GM12878 (cell line): Measurements from ENCODE around the gene SORL1.

Experiments used
- ATF2 ChIP-seq: IDR thresholded peaks from 2 replicates; pipeline ENCODE4 v1.6.1; 2012; ENCODE audit warnings: low read length, inconsistent platforms
- EGR1 ChIP-seq, 2 experiments: IDR thresholded peaks; 1 replicate in 1 of 2; 2 replicates in 1 of 2; pipeline ENCODE4 v1.6.1; 2011 to 2012; ENCODE audit warnings: low read depth in 2 of 2, low read length in 2 of 2, borderline replicate concordance in 1 of 2, mild to moderate bottlenecking in 1 of 2, moderate library complexity in 1 of 2
- EZH2 ChIP-seq: IDR thresholded peaks from 2 replicates; pipeline ENCODE4 v1.6.1; 2012; ENCODE audit warnings: low read depth, mild to moderate bottlenecking, control low read depth, inconsistent platforms, low read length, borderline replicate concordance; ENCODE audit not compliant: control insufficient read depth
- NFXL1 ChIP-seq: fragments of 450-650 bp; IDR thresholded peaks from 2 replicates; pipeline ENCODE4 v1.6.1; 2017; ENCODE audit warnings: antibody characterized with exemption, mild to moderate bottlenecking, borderline replicate concordance
- RCOR1 ChIP-seq: conservative IDR thresholded peaks from 2 replicates; pipeline ENCODE4 v1.6.1; 2012; ENCODE audit warnings: low read depth, low read length, improper control_type of control experiment
- RELA ChIP-seq: fragments of 450-650 bp; IDR thresholded peaks from 2 replicates; pipeline ENCODE4 v1.8.0; 2014; ENCODE audit warnings: borderline replicate concordance; ENCODE audit not compliant: partially characterized antibody
- SRF ChIP-seq, 2 experiments: IDR thresholded peaks; 2 replicates each; pipeline ENCODE4 v1.6.1; 2011; ENCODE audit warnings: low read depth in 2 of 2, low read length in 2 of 2, mild to moderate bottlenecking in 1 of 2, moderate library complexity in 1 of 2
- SUZ12 ChIP-seq: fragments of 200-600 bp; sonication (generic); IDR thresholded peaks from one replicate; pipeline ENCODE4 v1.6.1; 2018; ENCODE audit warnings: antibody characterized with exemption, mild to moderate bottlenecking; ENCODE audit not compliant: unreplicated experiment
- TARDBP ChIP-seq: IDR thresholded peaks from 2 replicates; pipeline ENCODE4 v1.6.1; 2016; ENCODE audit warnings: borderline replicate concordance
- TCF3 ChIP-seq: IDR thresholded peaks from 2 replicates; pipeline ENCODE4 v1.6.1; 2012; ENCODE audit warnings: low read depth, mild to moderate bottlenecking, low read length, borderline replicate concordance; ENCODE audit not compliant: insufficient read depth
- ZNF384 ChIP-seq: IDR thresholded peaks from 2 replicates; pipeline ENCODE4 v1.6.1; 2012; ENCODE audit warnings: low read depth, mild to moderate bottlenecking, low read length, improper control_type of control experiment, borderline replicate concordance
- TF ChIP-seq, protein P1 (sequence below), 3 experiments: IDR thresholded peaks in 2 of 3; conservative IDR thresholded peaks in 1 of 3; 2 replicates each; pipeline ENCODE4 v1.5.1; 2011; ENCODE audit warnings: low read depth in 3 of 3, low read length in 3 of 3, mild to moderate bottlenecking in 3 of 3, control low read depth in 2 of 3, moderate library complexity in 2 of 3, inconsistent platforms in 1 of 3, mixed read lengths in 1 of 3; ENCODE audit not compliant: control insufficient read depth in 2 of 3, insufficient read depth in 1 of 3; ENCODE audit errors: extremely low read depth in 1 of 3
- TF ChIP-seq, protein P2 (sequence below): IDR thresholded peaks from 2 replicates; pipeline ENCODE4 v1.6.1; 2011; ENCODE audit warnings: mild to moderate bottlenecking, low read depth, low read length, moderate library complexity; ENCODE audit not compliant: insufficient replicate concordance
- TF ChIP-seq, protein P3 (sequence below): fragments of 450-650 bp; IDR thresholded peaks from 2 replicates; pipeline ENCODE4 v1.6.1; 2017; ENCODE audit warnings: low read depth, mild to moderate bottlenecking, moderate library complexity

GRCh38 chr11:121444526-121444925, 7.6 kb upstream of the SORL1 start:
- TF ChIP-seq ATF2 = no peak
- TF ChIP-seq, protein P1, sequence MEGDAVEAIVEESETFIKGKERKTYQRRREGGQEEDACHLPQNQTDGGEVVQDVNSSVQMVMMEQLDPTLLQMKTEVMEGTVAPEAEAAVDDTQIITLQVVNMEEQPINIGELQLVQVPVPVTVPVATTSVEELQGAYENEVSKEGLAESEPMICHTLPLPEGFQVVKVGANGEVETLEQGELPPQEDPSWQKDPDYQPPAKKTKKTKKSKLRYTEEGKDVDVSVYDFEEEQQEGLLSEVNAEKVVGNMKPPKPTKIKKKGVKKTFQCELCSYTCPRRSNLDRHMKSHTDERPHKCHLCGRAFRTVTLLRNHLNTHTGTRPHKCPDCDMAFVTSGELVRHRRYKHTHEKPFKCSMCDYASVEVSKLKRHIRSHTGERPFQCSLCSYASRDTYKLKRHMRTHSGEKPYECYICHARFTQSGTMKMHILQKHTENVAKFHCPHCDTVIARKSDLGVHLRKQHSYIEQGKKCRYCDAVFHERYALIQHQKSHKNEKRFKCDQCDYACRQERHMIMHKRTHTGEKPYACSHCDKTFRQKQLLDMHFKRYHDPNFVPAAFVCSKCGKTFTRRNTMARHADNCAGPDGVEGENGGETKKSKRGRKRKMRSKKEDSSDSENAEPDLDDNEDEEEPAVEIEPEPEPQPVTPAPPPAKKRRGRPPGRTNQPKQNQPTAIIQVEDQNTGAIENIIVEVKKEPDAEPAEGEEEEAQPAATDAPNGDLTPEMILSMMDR (IDR thresholded peaks at IDR 0.05 in 2 of 3, conservative IDR thresholded peaks at IDR 0.05 in 1 of 3; ENCODE audit: control insufficient read depth in 2 of 3, extremely low read depth in 1 of 3, insufficient read depth in 1 of 3, low read depth in 3 of 3, low read length in 3 of 3) = no peak
- no peak for TF ChIP-seq RELA
- TF ChIP-seq, protein P2, sequence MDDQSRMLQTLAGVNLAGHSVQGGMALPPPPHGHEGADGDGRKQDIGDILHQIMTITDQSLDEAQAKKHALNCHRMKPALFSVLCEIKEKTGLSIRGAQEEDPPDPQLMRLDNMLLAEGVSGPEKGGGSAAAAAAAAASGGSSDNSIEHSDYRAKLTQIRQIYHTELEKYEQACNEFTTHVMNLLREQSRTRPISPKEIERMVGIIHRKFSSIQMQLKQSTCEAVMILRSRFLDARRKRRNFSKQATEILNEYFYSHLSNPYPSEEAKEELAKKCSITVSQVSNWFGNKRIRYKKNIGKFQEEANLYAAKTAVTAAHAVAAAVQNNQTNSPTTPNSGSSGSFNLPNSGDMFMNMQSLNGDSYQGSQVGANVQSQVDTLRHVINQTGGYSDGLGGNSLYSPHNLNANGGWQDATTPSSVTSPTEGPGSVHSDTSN = no peak
- no peak for TF ChIP-seq EGR1 (IDR thresholded peaks at IDR 0.05; ENCODE audit: borderline replicate concordance in 1 of 2, low read depth in 2 of 2, low read length in 2 of 2)
- no peak for TF ChIP-seq TARDBP
- TF ChIP-seq ZNF384 = no peak
- TF ChIP-seq TCF3 = no peak
- no peak for TF ChIP-seq SUZ12
- no peak for TF ChIP-seq NFXL1
- no peak for TF ChIP-seq EZH2
- TF ChIP-seq SRF (IDR thresholded peaks at IDR 0.05; ENCODE audit: low read depth in 2 of 2, low read length in 2 of 2) = no peak
- TF ChIP-seq, protein P3, sequence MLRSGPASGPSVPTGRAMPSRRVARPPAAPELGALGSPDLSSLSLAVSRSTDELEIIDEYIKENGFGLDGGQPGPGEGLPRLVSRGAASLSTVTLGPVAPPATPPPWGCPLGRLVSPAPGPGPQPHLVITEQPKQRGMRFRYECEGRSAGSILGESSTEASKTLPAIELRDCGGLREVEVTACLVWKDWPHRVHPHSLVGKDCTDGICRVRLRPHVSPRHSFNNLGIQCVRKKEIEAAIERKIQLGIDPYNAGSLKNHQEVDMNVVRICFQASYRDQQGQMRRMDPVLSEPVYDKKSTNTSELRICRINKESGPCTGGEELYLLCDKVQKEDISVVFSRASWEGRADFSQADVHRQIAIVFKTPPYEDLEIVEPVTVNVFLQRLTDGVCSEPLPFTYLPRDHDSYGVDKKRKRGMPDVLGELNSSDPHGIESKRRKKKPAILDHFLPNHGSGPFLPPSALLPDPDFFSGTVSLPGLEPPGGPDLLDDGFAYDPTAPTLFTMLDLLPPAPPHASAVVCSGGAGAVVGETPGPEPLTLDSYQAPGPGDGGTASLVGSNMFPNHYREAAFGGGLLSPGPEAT = no peak
- TF ChIP-seq RCOR1 = no peak
